ENCODE data around the gene FOXO6. TPM values are rescaled to one million over a fixed set of nuclear protein-coding genes. Genes with fewer than 3 reads are reported as not detected.
"Not testable (repeated sequence)": the region's sequence is repeated elsewhere in the genome, so short reads cannot be mapped to it uniquely, and the experiment has no call there.

FOXO6 gene
- total RNA-seq, 1 donor from 2014 or later: 5.7 TPM

GRCh38 chr1:41330588-41331545, 30.4 kb upstream of the FOXO6 start:
- DNase-seq (ENCODE audit: low spot score in 2 of 2): no peak
- Histone ChIP-seq H3K36me3 (no peaks in the 10 kb centered on the region), H3K27ac (no peak overlapping the region), H3K4me3 (no peak overlapping the region), H3K9me3 (no peaks in the 10 kb centered on the region), H3K27me3 (no peaks in the 10 kb centered on the region), H3K4me1 (no peaks in the 10 kb centered on the region)
- TF ChIP-seq CTCF (IDR thresholded peaks at IDR 0.05): no peak
- intact Hi-C loops (cut with DNase I): no loop called here

GRCh38 chr1:41331546-41331917, 29.7 kb upstream of the FOXO6 start:
- TF ChIP-seq CTCF (IDR thresholded peaks at IDR 0.05): no peak
- H3K9me3 ChIP-seq: no peaks in the 10 kb centered on the region
- H3K4me1 ChIP-seq: no peaks in the 10 kb centered on the region
- no peak for DNase-seq (ENCODE audit: low spot score in 2 of 2)
- H3K27ac ChIP-seq: no peak overlapping the region
- H3K36me3 ChIP-seq: no peaks in the 10 kb centered on the region
- intact Hi-C loops (cut with DNase I): no loop called here
- no peaks in the 10 kb centered on the region for H3K27me3 ChIP-seq
- no peak overlapping the region for H3K4me3 ChIP-seq

GRCh38 chr1:41332161-41332560, 29.1 kb upstream of the FOXO6 start:
- H3K27me3 ChIP-seq; intact Hi-C loops (cut with DNase I); H3K36me3 ChIP-seq; H3K4me1 ChIP-seq; H3K4me3 ChIP-seq; H3K27ac ChIP-seq; H3K9me3 ChIP-seq: not testable (repeated sequence)
- peak in 1 of 2 donors; percentile 9 for DNase-seq (ENCODE audit: low spot score in 2 of 2)

- H3K9me3 ChIP-seq: no peaks in the 10 kb centered on the region
- no peaks in the 10 kb centered on the region for H3K27me3 ChIP-seq
- DNase-seq (ENCODE audit: low spot score in 2 of 2): peak in 1 of 2 donors; percentile 25
- no peak overlapping the region for H3K27ac ChIP-seq
- H3K36me3 ChIP-seq: no peaks in the 10 kb centered on the region
- no peak for TF ChIP-seq CTCF (IDR thresholded peaks at IDR 0.05)
- intact Hi-C loops (cut with DNase I): no loop called here
- H3K4me1 ChIP-seq: no peaks in the 10 kb centered on the region
- no peak overlapping the region for H3K4me3 ChIP-seq
These were observed 28.0 kb upstream of the FOXO6 start for GRCh38 chr1:41333146-41333784.

- Histone ChIP-seq H3K27ac (no peak overlapping the region), H3K4me3 (no peak overlapping the region), H3K9me3 (peaks cover 0 to 4% of the 10 kb centered on the region in 2 donors), H3K36me3 (no peaks in the 10 kb centered on the region), H3K27me3 (no peaks in the 10 kb centered on the region), H3K4me1 (no peaks in the 10 kb centered on the region)
- intact Hi-C loops (cut with DNase I): no loop called here
- no peak for DNase-seq (ENCODE audit: low spot score in 2 of 2)
- no peak for TF ChIP-seq CTCF (IDR thresholded peaks at IDR 0.05)
These were observed 22.4 kb upstream of the FOXO6 start for GRCh38 chr1:41338820-41339219.
